Measurements from ENCODE around the gene KATNAL1.

KATNAL1 gene

DNA sequence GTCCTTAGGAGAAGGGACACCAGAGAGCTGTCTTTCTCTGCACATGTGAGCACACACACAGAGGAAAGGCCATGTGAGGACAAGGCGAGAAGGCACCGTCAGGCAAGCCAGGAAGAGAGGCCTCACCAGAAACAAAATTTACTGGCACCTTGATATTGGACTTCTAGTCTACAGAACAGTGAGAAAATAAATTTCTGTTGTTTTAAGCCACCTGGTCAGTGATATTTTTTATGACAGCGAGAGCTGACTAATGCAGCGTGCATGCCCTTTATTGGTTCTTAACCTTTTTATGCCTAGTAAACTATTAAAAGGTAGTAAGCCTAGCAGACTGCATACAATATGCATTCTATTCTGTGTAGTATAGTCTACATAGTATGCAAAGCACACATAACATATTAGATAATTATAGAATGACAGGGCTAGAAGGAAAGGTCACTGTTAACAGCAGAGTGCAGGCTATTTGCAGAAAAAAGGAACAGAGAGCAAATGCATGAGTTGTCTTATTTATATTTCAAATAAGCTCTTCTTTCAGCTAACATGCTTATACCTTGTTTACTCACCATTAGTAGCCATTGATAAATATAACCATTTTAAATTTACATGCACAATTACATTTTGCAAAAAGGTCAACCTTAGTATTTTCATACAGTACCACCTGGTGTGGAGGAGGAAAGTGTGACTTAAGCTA, 25.2 kb upstream of the KATNAL1 start:
- DNase-seq (ENCODE audit: low read depth): no peak

GRCh38 chr13:30331331-30331771, 24.0 kb upstream of the KATNAL1 start:
- no peak for DNase-seq (ENCODE audit: low read depth)

- no peak for DNase-seq (ENCODE audit: low read depth)
Measured at GRCh38 chr13:30329009-30329585, 21.7 kb upstream of the KATNAL1 start.

- DNase-seq (ENCODE audit: low read depth): no peak
Measured at GRCh38 chr13:30325668-30326067, 18.3 kb upstream of the KATNAL1 start.

DNA sequence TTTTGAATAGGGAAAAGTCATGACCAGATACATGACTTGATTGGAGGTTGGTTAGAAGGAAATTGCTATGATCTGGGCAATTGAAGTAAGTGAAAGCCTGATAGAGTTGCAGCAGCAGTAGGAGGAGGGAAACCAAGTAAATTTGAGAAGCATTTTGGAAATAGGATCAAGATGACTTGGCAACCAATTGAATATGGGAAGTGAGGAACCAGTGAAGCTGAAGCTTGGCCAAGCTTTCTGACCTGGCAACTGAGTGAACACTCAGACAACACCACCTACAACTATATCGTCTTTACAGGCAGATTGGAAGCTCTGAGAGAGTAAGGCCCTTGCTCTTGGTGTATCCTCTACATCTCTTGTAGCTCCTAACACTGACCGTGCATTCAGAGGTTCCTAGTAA, 16.2 kb upstream of the KATNAL1 start:
- DNase-seq (ENCODE audit: low read depth): no peak

DNA sequence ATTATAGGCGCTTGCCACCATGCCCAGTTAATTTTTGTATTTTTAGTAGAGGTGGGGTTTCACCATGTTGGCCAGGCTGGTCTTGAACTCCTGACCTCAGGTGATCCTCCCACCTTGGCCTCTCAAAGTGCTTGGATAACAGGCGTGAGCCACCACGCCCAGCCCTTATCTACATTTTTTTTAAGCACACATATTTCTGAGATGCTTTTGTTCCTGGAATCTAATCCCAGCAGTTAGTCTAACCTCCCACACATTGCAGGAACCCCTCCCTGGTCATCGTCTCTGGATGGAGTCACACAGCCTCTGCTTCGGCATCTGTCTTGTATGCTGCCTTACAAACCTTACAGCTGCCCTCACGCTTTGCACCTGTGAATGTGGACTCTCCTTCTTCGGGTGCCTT, 15.1 kb upstream of the KATNAL1 start:
- no peak for DNase-seq (ENCODE audit: low read depth)

DNA sequence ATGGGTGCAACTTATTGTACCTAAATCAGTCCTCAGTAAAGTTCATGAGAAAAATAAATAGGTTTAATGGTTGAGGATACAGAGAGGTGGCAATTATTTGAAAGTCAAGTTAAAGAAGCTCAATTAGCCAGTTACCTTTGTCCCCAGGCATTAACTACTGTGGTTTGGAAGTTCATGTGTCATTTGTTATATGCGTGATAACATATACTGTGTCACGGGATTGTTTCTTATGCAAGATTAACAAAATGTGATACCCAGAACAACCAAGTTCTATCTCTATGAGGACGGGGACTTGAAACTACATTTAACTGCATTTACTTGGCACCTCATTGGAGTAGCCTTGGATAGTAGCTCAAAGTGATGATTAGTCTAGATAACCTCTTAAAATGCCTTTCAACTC, 13.9 kb upstream of the KATNAL1 start:
- no peak for DNase-seq (ENCODE audit: low read depth)

GRCh38 chr13:30319655-30320054, 12.3 kb upstream of the KATNAL1 start:
- no peak for DNase-seq (ENCODE audit: low read depth)

DNA sequence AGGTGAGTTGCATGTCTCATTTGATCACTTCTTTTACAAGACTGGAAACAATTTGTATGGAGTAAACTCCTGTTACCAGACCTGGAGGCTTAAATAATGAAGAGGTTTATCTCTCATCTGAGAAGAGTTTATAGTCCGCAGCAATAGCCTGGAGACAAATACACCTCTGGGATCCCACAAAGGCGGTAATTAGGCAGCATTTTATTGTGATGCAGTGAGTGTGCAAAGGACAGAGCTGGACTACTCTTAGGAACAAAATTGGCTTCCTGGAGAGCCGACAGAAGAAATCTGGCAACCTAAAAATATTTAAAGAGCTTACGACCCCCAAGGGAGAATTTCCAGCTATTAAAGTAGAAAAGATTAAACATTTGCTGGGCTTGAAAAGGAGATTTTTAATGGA, 11.8 kb upstream of the KATNAL1 start:
- DNase-seq (ENCODE audit: low read depth): no peak

DNA sequence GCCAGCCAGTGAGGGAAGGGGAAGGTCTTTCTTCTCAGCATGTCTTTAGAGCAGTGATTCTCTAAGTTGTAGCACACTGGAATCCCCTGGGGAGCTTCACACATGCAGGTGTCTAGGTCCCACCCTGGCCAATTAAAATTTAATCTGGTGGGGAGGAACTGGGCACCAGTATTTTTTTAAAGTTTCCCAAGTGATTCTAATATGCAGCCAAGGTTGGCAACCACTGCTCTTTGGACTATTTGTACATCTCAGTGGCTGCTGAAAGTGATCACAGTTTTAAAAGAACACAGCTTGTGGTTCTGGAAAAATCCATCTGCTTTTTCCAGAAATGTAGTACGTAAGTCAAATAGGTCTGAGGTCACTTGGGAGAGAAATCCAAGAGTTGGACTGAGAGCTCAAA, 10.7 kb upstream of the KATNAL1 start:
- DNase-seq (ENCODE audit: low read depth): no peak

DNA sequence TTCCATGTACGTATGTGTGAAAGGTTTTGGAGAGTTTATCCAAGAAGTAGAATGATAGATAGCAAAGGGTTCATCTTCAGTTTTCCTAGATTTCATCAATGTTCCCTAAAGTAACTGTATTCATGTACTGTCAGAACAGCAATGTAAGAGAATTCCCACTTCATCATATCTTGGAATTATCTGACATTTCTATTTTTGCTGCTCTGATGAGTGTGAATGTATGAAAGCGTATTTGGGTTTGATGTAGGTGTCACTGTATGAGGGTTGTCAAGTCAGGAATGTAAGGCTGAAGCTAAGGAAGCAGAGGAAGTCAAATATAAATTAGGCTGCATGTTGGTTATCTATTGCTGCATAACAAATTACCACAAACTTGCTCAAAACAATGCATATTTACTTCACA, 7.2 kb upstream of the KATNAL1 start:
- no peak for DNase-seq (ENCODE audit: low read depth)

DNA sequence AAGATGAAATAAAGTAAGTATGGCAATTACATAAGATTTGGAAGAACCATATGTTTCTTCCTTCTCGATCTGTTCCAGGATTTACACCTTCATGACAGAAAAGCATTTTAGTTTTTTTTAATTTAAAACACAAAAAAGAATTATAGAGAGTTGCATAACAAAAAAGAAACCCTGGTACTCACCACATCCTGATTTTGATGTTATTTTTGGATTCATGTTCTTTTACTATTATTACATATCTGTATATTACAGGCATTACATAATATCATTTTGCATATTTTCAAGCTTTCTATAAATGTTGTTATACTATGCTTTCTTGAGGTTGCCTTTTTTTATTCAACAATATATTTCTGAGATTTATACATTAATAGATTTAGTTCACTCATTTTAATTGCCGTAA, 6.7 kb upstream of the KATNAL1 start:
- no peak for DNase-seq (ENCODE audit: low read depth)

GRCh38 chr13:30313311-30313710, 6.0 kb upstream of the KATNAL1 start:
- DNase-seq (ENCODE audit: low read depth): no peak

- DNase-seq (ENCODE audit: low read depth): no peak
Measured at GRCh38 chr13:30312904-30313303, 5.6 kb upstream of the KATNAL1 start.

- no peak for DNase-seq (ENCODE audit: low read depth)
Measured at GRCh38 chr13:30308548-30308947, 1.2 kb upstream of the KATNAL1 start.

GRCh38 chr13:30307971-30308290, 580 bp upstream of the KATNAL1 start:
- DNase-seq (ENCODE audit: low read depth): no peak

DNA sequence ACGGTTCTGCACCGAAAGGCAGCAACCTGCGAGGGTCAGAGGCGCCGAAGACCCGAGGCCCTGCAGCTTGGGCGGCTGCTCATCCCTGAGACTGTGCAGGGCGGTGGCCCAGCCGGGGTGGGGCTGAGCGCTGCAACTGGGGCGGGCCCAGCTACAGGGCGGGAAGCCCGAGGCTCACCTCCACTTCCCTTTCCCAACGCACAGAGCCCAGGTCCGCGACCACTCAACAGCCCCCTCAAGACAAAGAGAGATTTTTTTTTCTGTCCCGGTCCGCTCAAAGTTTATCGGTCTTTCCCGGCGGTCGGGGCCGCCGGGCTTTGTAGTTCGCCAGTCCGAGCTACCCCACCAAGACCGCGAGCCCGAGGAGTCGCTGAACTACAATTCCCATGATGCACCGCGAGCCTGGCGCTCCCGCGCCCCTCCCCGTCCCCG, 573 bp downstream of the KATNAL1 start:
- peak; percentile 88 for DNase-seq (ENCODE audit: low read depth)

DNA sequence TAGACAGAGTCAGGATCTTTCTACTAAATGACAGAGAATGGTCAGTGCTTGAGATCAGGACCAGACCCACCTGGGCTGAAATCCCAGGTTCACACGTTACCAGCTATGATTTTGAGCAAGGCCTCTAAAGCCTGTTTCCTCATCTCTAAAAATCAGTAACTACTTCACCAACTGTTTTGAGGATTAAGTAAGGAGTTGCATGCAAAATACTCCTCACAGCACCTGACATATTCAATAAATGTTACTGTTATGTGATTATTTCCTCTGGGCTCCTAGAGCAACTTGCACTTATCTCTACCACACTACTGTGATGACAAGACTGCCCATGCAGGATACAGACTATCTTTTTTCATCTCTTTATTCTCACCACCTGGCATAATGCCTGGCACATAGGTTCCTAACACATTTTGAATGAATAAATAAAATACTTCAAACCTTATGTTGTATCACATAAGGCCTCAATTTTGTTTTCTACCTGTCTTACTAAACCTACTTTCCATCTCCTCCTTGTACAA, 1.8 kb downstream of the KATNAL1 start:
- DNase-seq (ENCODE audit: low read depth): no peak

DNA sequence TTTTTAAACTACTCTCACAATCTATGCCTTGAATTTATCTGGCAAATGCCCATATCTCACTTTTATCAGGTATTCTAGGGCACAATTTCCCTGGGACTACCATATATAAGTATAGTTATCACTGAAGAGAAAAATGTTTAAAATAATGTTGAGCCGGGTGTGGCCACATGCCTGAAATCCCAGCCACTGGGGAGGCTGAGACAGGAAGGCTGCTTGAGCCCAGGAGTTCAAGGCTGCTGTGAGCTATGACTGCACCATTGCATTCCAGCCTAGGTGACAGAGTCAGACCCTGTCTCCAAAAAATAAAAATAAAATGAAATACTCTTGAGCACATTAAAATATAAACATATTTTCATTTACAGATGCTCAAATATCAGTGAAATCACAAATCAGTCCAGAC, 4.1 kb downstream of the KATNAL1 start:
- DNase-seq (ENCODE audit: low read depth): no peak

DNA sequence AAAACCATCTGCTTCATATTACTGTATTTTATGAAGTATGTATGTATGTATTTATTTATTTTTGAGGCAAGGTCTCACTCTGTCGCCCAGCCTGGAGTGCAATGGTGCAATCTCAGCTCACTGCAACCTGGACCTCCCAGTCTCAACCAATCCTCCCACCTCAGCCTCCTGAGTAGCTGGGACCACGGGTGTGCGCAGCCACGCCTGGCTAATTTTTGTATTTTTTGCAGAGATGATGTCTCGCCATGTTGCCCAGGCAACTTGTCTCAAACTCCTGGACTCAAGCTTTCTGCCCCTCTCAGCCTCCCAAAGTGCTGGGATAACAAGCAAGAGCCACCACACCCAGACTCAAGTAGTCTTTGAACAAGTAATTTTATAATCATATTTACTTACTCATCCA, 5.5 kb downstream of the KATNAL1 start:
- DNase-seq (ENCODE audit: low read depth): no peak

GRCh38 chr13:30300596-30300995, 6.8 kb downstream of the KATNAL1 start:
- no peak for DNase-seq (ENCODE audit: low read depth)

- DNase-seq (ENCODE audit: low read depth): no peak
Measured at GRCh38 chr13:30299786-30300185, 7.6 kb downstream of the KATNAL1 start.

- DNase-seq (ENCODE audit: low read depth): no peak
Measured at GRCh38 chr13:30295116-30295515, 12.2 kb downstream of the KATNAL1 start.

DNA sequence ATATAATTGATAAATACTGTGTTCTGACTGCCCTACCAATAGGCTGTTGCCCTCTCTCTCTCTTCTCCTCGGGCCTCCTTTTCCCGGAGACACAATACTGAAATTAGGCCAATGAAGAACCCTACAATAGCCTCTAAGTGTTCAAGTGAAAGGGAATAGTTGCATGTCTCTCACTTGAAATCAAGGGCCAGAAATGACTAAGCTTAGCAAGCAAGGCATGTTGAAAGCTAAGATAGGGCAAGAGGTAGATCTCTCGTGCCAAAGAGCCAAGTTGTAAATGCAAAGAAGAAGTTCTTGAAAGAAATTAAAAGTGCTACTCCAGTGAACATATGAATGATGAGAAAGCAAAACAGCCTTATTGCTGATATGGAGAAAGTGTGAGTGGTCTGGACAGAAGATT, 13.3 kb downstream of the KATNAL1 start:
- no peak for DNase-seq (ENCODE audit: low read depth)

Measured in stimulated activated CD8-positive, alpha-beta memory T cell treated with anti-CD3 and anti-CD28 coated beads, Interleukin-4, amount 100 ng/mL, for 24 hours (primary cell).